Thoracic aorta (tissue), 2 donors: ENCODE data around the gene ZNF219. TPM values are rescaled to one million over a fixed set of nuclear protein-coding genes. Genes with fewer than 3 reads are reported as not detected.

Source experiments
- ATAC-seq: fragments of 150-250 bp; one replicate; pipeline ENCODE4 v1.8.0; 2017; ENCODE audit warnings: low read depth; ENCODE audit not compliant: insufficient number of reproducible peaks, low FRiP score
- DNase-seq: peaks from one replicate; pipeline ENCODE4 v3.0.0-alpha.2; 2020; ENCODE audit warnings: low spot score
- H3K27ac ChIP-seq, 2 donors: fragments of 200-600 bp; sonication (generic); 1 replicate in 1 of 2; 2 replicates in 1 of 2; pipeline ENCODE4 v1.5.1; 2016; ENCODE audit warnings: mild to moderate bottlenecking in 2 of 2, moderate library complexity in 2 of 2
- H3K27me3 ChIP-seq: fragments of 200-600 bp; sonication (generic); replicated peaks from 2 replicates; pipeline ENCODE4 v1.6.0; 2016; ENCODE audit warnings: mild to moderate bottlenecking; ENCODE audit not compliant: insufficient read depth
- H3K36me3 ChIP-seq: fragments of 200-600 bp; sonication (generic); one replicate; pipeline ENCODE4 v1.5.1; 2016
- H3K4me1 ChIP-seq, 2 donors: fragments of 200-600 bp; sonication (generic); 1 replicate in 1 of 2; 2 replicates in 1 of 2; pipeline versions ENCODE4 v1.5.1 to v1.6.0; 2016; ENCODE audit warnings: low read depth in 2 of 2, mild to moderate bottlenecking in 1 of 2; ENCODE audit not compliant: control insufficient read depth in 1 of 2
- H3K4me3 ChIP-seq: fragments of 200-600 bp; sonication (generic); 2 replicates; pipeline ENCODE4 v1.5.1; 2016; ENCODE audit warnings: mild to moderate bottlenecking
- H3K9me3 ChIP-seq: fragments of 200-600 bp; sonication (generic); 2 replicates; pipeline ENCODE4 v1.5.1; 2016
- CTCF ChIP-seq: fragments of 200-600 bp; sonication (generic); IDR thresholded peaks from one replicate; pipeline ENCODE4 v1.5.1; 2019; ENCODE audit warnings: antibody characterized with exemption
- total RNA-seq, 2 donors: library from RNA; depleted of rRNA; stranded (reverse); fragments of >200 nt; gene quantifications; one replicate each; pipeline versions ENCODE4 v1.1.0 to v1.2.3, GENCODE V29; 2016

Gene ZNF219
- total RNA-seq, 2 donors from 2014 or later = 34.7 to 74.2 TPM

GRCh38 chr14:21049271-21049673 is 49.2 kb downstream of the ZNF219 start:
- H3K4me3 ChIP-seq = no peak overlapping the region
- no peaks in the 10 kb centered on the region for H3K27me3 ChIP-seq
- DNase-seq (no peak), ATAC-seq (no peak)
- no peaks in the 10 kb centered on the region for H3K9me3 ChIP-seq
- H3K4me1 ChIP-seq = no peaks in the 10 kb centered on the region
- TF ChIP-seq CTCF = no peak
- H3K36me3 ChIP-seq = no peaks in the 10 kb centered on the region
- H3K27ac ChIP-seq = no peak overlapping the region

GRCh38 chr14:21048638-21049037 is 49.8 kb downstream of the ZNF219 start:
- Histone ChIP-seq H3K4me1 (no peaks in the 10 kb centered on the region), H3K9me3 (no peaks in the 10 kb centered on the region), H3K27ac (no peak overlapping the region), H3K27me3 (no peaks in the 10 kb centered on the region), H3K4me3 (no peak overlapping the region), H3K36me3 (no peaks in the 10 kb centered on the region)
- DNase-seq (no peak), ATAC-seq (no peak)
- no peak for TF ChIP-seq CTCF

GRCh38 chr14:21047378-21047781 is 51.1 kb downstream of the ZNF219 start:
- H3K27ac ChIP-seq = no peak overlapping the region
- ATAC-seq = no peak
- H3K4me1 ChIP-seq = no peaks in the 10 kb centered on the region

GRCh38 chr14:21043974-21044618 is 54.4 kb downstream of the ZNF219 start:
- ATAC-seq (no peak), DNase-seq (no peak)
- Histone ChIP-seq H3K4me1 (peaks cover 8 to 10% of the 10 kb centered on the region in 2 donors), H3K27ac (no peak overlapping the region), H3K9me3 (no peaks in the 10 kb centered on the region), H3K27me3 (no peaks in the 10 kb centered on the region), H3K36me3 (no peaks in the 10 kb centered on the region), H3K4me3 (no peak overlapping the region)
- TF ChIP-seq CTCF = no peak

More at GRCh38 chr14:21047378-21047781, 51.1 kb downstream of the ZNF219 start:
- Histone ChIP-seq H3K4me3 (no peak overlapping the region), H3K9me3 (no peaks in the 10 kb centered on the region), H3K27me3 (no peaks in the 10 kb centered on the region), H3K36me3 (no peaks in the 10 kb centered on the region)
- TF ChIP-seq CTCF = no peak
- DNase-seq = no peak

- Histone ChIP-seq H3K27me3 (no peaks in the 10 kb centered on the region), H3K27ac (no peak overlapping the region), H3K36me3 (no peaks in the 10 kb centered on the region), H3K4me1 (peaks cover 12 to 16% of the 10 kb centered on the region in 2 donors), H3K9me3 (no peaks in the 10 kb centered on the region), H3K4me3 (no peak overlapping the region)
- TF ChIP-seq CTCF = no peak
- ATAC-seq (no peak), DNase-seq (no peak)
Measured at GRCh38 chr14:21043387-21043973, 55.0 kb downstream of the ZNF219 start.
